GM18907 (cell line): ENCODE data around the gene NR1D1.

Experiments used
- ATAC-seq: cut with Tn5 transposase; IDR thresholded peaks from one replicate; pipeline ENCODE4 v1.9.1; 2021; ENCODE audit warnings: mild to moderate bottlenecking, moderate library complexity; ENCODE audit not compliant: unreplicated experiment

The NR1D1 gene

GRCh38 chr17:40076591-40076990, 23.8 kb downstream of the NR1D1 start:
- ATAC-seq: no peak

GRCh38 chr17:40075942-40076498, 24.4 kb downstream of the NR1D1 start:
- no peak for ATAC-seq

- no peak for ATAC-seq
These were observed 25.0 kb downstream of the NR1D1 start for GRCh38 chr17:40075201-40075941.

GRCh38 chr17:40074871-40075200, 25.6 kb downstream of the NR1D1 start:
- no peak for ATAC-seq

- ATAC-seq: no peak
These were observed 26.2 kb downstream of the NR1D1 start for GRCh38 chr17:40074175-40074512.

- no peak for ATAC-seq
These were observed 26.8 kb downstream of the NR1D1 start for GRCh38 chr17:40073454-40074174.

GRCh38 chr17:40072735-40073346, 27.5 kb downstream of the NR1D1 start:
- ATAC-seq: no peak

GRCh38 chr17:40072040-40072734, 28.2 kb downstream of the NR1D1 start:
- no peak for ATAC-seq

GRCh38 chr17:40071313-40072039, 28.9 kb downstream of the NR1D1 start:
- ATAC-seq: no peak

- no peak for ATAC-seq
These were observed 29.6 kb downstream of the NR1D1 start for GRCh38 chr17:40070709-40071312.

GRCh38 chr17:40069751-40070708, 30.4 kb downstream of the NR1D1 start:
- ATAC-seq: no peak

- ATAC-seq: no peak
These were observed 31.3 kb downstream of the NR1D1 start for GRCh38 chr17:40068917-40069750.

- no peak for ATAC-seq
These were observed 31.8 kb downstream of the NR1D1 start for GRCh38 chr17:40068584-40068916.

- no peak for ATAC-seq
These were observed 32.2 kb downstream of the NR1D1 start for GRCh38 chr17:40068129-40068581.

- ATAC-seq: no peak
These were observed 32.7 kb downstream of the NR1D1 start for GRCh38 chr17:40067710-40068109.

GRCh38 chr17:40065769-40066510, 34.4 kb downstream of the NR1D1 start:
- no peak for ATAC-seq

GRCh38 chr17:40064971-40065768, 35.2 kb downstream of the NR1D1 start:
- ATAC-seq: no peak
